SK-N-SH (cell line): Measurements from ENCODE around the gene C2orf92. TPM values are rescaled to one million over a fixed set of nuclear protein-coding genes. Genes with fewer than 3 reads are reported as not detected.

Experiments used
- CTCF ChIA-PET: fragments of 300-600, 350-600 bp; formaldehyde crosslinking; extraction: SDS; loops from one replicate; lab custom pipeline; 2021; lab: Yijun Ruan, JAX
- POLR2A ChIA-PET: fragments of 350-600 bp; sonication (Branson Sonifier 250); formaldehyde crosslinking; extraction: SDS; loops from one replicate; lab custom pipeline; 2020; ENCODE audit warnings: antibody characterized with exemption, inconsistent platforms; lab: Yijun Ruan, JAX
- DNase-seq: peaks from one replicate; pipeline ENCODE4 v3.0.0; 2012
- H2AFZ ChIP-seq: fragments of 200-600 bp; sonication (generic); 2 replicates; pipeline ENCODE4 v1.8.1; 2016; ENCODE audit warnings: antibody characterized with exemption, mild to moderate bottlenecking, low read depth
- H3F3A ChIP-seq: fragments of 200-600 bp; sonication (generic); replicated peaks from 2 replicates; pipeline ENCODE3; 2016; ENCODE audit warnings: antibody characterized with exemption, mild to moderate bottlenecking; ENCODE audit not compliant: insufficient read depth
- H3K27ac ChIP-seq, 2 experiments: fragments of 200-500 bp in 1 of 2; fragments of 200-600 bp in 1 of 2; sonication (Bioruptor generic) in 1 of 2; sonication (generic), shearing (Covaris generic) in 1 of 2; 2 replicates each; pipeline versions ENCODE4 v1.5.1 to v1.6.1; 2014 to 2016; ENCODE audit warnings: low read depth in 2 of 2, inconsistent platforms in 1 of 2, low read length in 1 of 2, mild to moderate bottlenecking in 1 of 2, mixed read lengths in 1 of 2
- H3K27me3 ChIP-seq: fragments of 200-600 bp; sonication (generic), shearing (Covaris generic); 2 replicates; pipeline ENCODE4 v1.6.1; 2016; ENCODE audit warnings: mixed run types; ENCODE audit not compliant: insufficient read depth
- H3K36me3 ChIP-seq, 2 experiments: fragments of 200-500 bp in 1 of 2; fragments of 200-600 bp in 1 of 2; sonication (Bioruptor generic) in 1 of 2; sonication (generic) in 1 of 2; replicated peaks in 1 of 2; 2 replicates each; pipeline versions ENCODE3 to v1.5.1; 2014 to 2016; ENCODE audit warnings: low read length in 1 of 2, mild to moderate bottlenecking in 1 of 2; ENCODE audit not compliant: insufficient read depth in 2 of 2, control insufficient read depth in 1 of 2
- H3K4me1 ChIP-seq, 2 experiments: fragments of 200-500 bp in 1 of 2; fragments of 200-600 bp in 1 of 2; sonication (Bioruptor generic) in 1 of 2; sonication (generic), shearing (Covaris generic) in 1 of 2; 2 replicates each; pipeline versions ENCODE4 v1.5.1 to v1.6.1; 2014 to 2016; ENCODE audit warnings: low read depth in 1 of 2, low read length in 1 of 2, mixed run types in 1 of 2; ENCODE audit not compliant: insufficient read depth in 2 of 2, control insufficient read depth in 1 of 2
- H3K4me2 ChIP-seq: fragments of 200-600 bp; sonication (generic), shearing (Covaris generic); 2 replicates; pipeline ENCODE4 v1.6.1; 2017; ENCODE audit warnings: mixed run types
- H3K4me3 ChIP-seq, 2 experiments: fragments of 200-500 bp in 1 of 2; fragments of 200-600 bp in 1 of 2; sonication (Bioruptor generic) in 1 of 2; sonication (generic), shearing (Covaris generic) in 1 of 2; 2 replicates each; pipeline versions ENCODE4 v1.5.1 to v1.8.1; 2014 to 2016; ENCODE audit warnings: low read depth in 2 of 2, inconsistent platforms in 1 of 2, low read length in 1 of 2, mild to moderate bottlenecking in 1 of 2, mixed read lengths in 1 of 2, moderate library complexity in 1 of 2
- H3K79me2 ChIP-seq: fragments of 200-600 bp; sonication (generic); 2 replicates; pipeline ENCODE4 v1.8.1; 2017; ENCODE audit warnings: mild to moderate bottlenecking; ENCODE audit not compliant: insufficient read depth
- H3K9ac ChIP-seq: fragments of 200-600 bp; sonication (generic); 2 replicates; pipeline ENCODE4 v1.6.1; 2017; ENCODE audit warnings: mixed run types
- H3K9me2 ChIP-seq: fragments of 200-600 bp; sonication (generic); 2 replicates; pipeline ENCODE4 v1.6.1; 2017; ENCODE audit warnings: mixed run types
- H3K9me3 ChIP-seq: fragments of 200-600 bp; sonication (generic); 2 replicates; pipeline ENCODE4 v1.6.1; 2017; ENCODE audit warnings: mixed run types, mild to moderate bottlenecking, moderate library complexity
- H4K20me1 ChIP-seq: fragments of 200-600 bp; sonication (generic); 2 replicates; pipeline ENCODE4 v1.6.1; 2017; ENCODE audit warnings: mild to moderate bottlenecking, mixed run types; ENCODE audit not compliant: insufficient read depth
- CHD2 ChIP-seq: fragments of 150-350 bp; IDR thresholded peaks from 2 replicates; pipeline ENCODE4 v1.6.1; 2018; ENCODE audit warnings: low read length; ENCODE audit not compliant: partially characterized antibody
- ELF1 ChIP-seq: IDR thresholded peaks from 2 replicates; pipeline ENCODE4 v1.4.0; 2012
- EP300 ChIP-seq, 2 experiments: IDR thresholded peaks; 2 replicates each; pipeline versions ENCODE4 v1.4.0 to v1.6.1; 2012; ENCODE audit warnings: borderline replicate concordance in 1 of 2, low read depth in 1 of 2, low read length in 1 of 2
- FOXM1 ChIP-seq: IDR thresholded peaks from 2 replicates; pipeline ENCODE4 v1.4.0; 2012; ENCODE audit warnings: low read depth, mild to moderate bottlenecking
- NRF1 ChIP-seq: IDR thresholded peaks from 2 replicates; pipeline ENCODE4 v1.6.1; 2012; ENCODE audit warnings: low read depth, mild to moderate bottlenecking, low read length
- POLR2AphosphoS5 ChIP-seq: IDR thresholded peaks from 2 replicates; pipeline ENCODE4 v1.6.1; 2012; ENCODE audit warnings: low read depth, low read length
- REST ChIP-seq: IDR thresholded peaks from 2 replicates; pipeline ENCODE4 v1.6.1; 2012; ENCODE audit warnings: mild to moderate bottlenecking, low read depth, low read length, moderate library complexity
- RFX5 ChIP-seq: IDR thresholded peaks from 2 replicates; pipeline ENCODE4 v1.6.1; 2012; ENCODE audit warnings: mild to moderate bottlenecking, improper control_type of control experiment, low read length
- SMC3 ChIP-seq: IDR thresholded peaks from 2 replicates; pipeline ENCODE4 v1.6.1; 2012; ENCODE audit warnings: low read depth, low read length, improper control_type of control experiment
- TCF12 ChIP-seq: IDR thresholded peaks from 2 replicates; pipeline ENCODE4 v1.4.0; 2012
- USF1 ChIP-seq: IDR thresholded peaks from 2 replicates; pipeline ENCODE4 v1.4.0; 2012; ENCODE audit warnings: low read depth, borderline replicate concordance
- YY1 ChIP-seq: IDR thresholded peaks from 2 replicates; pipeline ENCODE4 v1.4.0; 2012; ENCODE audit warnings: low read depth, mild to moderate bottlenecking
- WGBS: methylation state at CpG from one replicate; pipeline ENCODE4 v1.1.6; 2017; ENCODE audit warnings: low lambda C conversion rate; 5-methylcytosine and 5-hydroxymethylcytosine counted together
- polyA plus RNA-seq, 3 experiments: library from polyadenylated mRNA; depleted of rRNA; stranded (reverse); fragments of >200 nt; gene quantifications; 2 replicates each; pipeline ENCODE4 v1.2.3, GENCODE V29; 2012
- TF ChIP-seq, protein P1 (sequence below): IDR thresholded peaks from 2 replicates; pipeline ENCODE4 v1.4.0; 2012; ENCODE audit warnings: low read depth, borderline replicate concordance

The C2orf92 gene
- polyA plus RNA-seq, 1 of the 3 experiments (the other 2 are of a cell fraction): 3.1 TPM

- H3K27me3 ChIP-seq: no peaks in the 10 kb centered on the region
- H3K27ac ChIP-seq: no peak overlapping the region
- no peaks in the 10 kb centered on the region for H4K20me1 ChIP-seq
- no peaks in the 10 kb centered on the region for H3K36me3 ChIP-seq
- H3K9me2 ChIP-seq: no peaks in the 10 kb centered on the region
- no peak overlapping the region for H2AFZ ChIP-seq
- no peaks in the 10 kb centered on the region for H3F3A ChIP-seq
- no peak overlapping the region for H3K4me3 ChIP-seq
- TF ChIP-seq FOXM1: no peak
- no peak for TF ChIP-seq YY1
- TF ChIP-seq USF1: no peak
- no peak for TF ChIP-seq NRF1
- no peak for TF ChIP-seq EP300 (IDR thresholded peaks at IDR 0.05; ENCODE audit: borderline replicate concordance in 1 of 2, low read depth in 1 of 2, low read length in 1 of 2)
- TF ChIP-seq POLR2AphosphoS5: no peak
- TF ChIP-seq RFX5: no peak
- TF ChIP-seq, protein P1, sequence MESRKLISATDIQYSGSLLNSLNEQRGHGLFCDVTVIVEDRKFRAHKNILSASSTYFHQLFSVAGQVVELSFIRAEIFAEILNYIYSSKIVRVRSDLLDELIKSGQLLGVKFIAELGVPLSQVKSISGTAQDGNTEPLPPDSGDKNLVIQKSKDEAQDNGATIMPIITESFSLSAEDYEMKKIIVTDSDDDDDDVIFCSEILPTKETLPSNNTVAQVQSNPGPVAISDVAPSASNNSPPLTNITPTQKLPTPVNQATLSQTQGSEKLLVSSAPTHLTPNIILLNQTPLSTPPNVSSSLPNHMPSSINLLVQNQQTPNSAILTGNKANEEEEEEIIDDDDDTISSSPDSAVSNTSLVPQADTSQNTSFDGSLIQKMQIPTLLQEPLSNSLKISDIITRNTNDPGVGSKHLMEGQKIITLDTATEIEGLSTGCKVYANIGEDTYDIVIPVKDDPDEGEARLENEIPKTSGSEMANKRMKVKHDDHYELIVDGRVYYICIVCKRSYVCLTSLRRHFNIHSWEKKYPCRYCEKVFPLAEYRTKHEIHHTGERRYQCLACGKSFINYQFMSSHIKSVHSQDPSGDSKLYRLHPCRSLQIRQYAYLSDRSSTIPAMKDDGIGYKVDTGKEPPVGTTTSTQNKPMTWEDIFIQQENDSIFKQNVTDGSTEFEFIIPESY: no peak
- TF ChIP-seq SMC3: no peak
- TF ChIP-seq REST: no peak
- no peak for TF ChIP-seq ELF1
- TF ChIP-seq TCF12: no peak
- no peak for TF ChIP-seq CHD2
- H3K9me3 ChIP-seq: no peaks in the 10 kb centered on the region
- H3K4me1 ChIP-seq: peaks cover 0 to 5% of the 10 kb centered on the region in 2 experiments; a peak in 1 of 4 replicates
- no peak for DNase-seq
- H3K79me2 ChIP-seq: no peaks in the 10 kb centered on the region
- ChIA-PET CTCF (interaction anchor here (1.2 to 8.1 kb wide), 4 partner anchors 15 to 672 kb away, joined by 3 to 90 read pairs (median 6); no protein-coding TSS in a partner anchor), POLR2A (no interaction called here)
- H3K9ac ChIP-seq: no peak overlapping the region
- WGBS: 68% methylated on average over 6 of the region's 11 CpGs
- no peak overlapping the region for H3K4me2 ChIP-seq
Observed at GRCh38 chr2:97712693-97713295, 43.3 kb downstream of the C2orf92 start.
